GM21529 (cell line): ENCODE measurements around the gene C2CD2L.
"Not testable (repeated sequence)": the region's sequence is repeated elsewhere in the genome, so short reads cannot be mapped to it uniquely, and the experiment has no call there.

Experiments
- ATAC-seq: cut with Tn5 transposase; IDR thresholded peaks from one replicate; pipeline ENCODE4 v1.9.1; 2021; ENCODE audit not compliant: unreplicated experiment

Gene C2CD2L

GRCh38 chr11:119149018-119149785 is 42.1 kb downstream of the C2CD2L start, which contains the start of gene ABCG4:
Gene ABCG4 (plus strand): TSS chr11:119149052. CDS start chr11:119149966, 914 bp downstream.
- ATAC-seq: no peak

- no peak for ATAC-seq
These were observed 42.7 kb downstream of the C2CD2L start for GRCh38 chr11:119149786-119150275.

GRCh38 chr11:119152043-119152442 is 44.9 kb downstream of the C2CD2L start:
- no peak for ATAC-seq

- no peak for ATAC-seq
These were observed 45.5 kb downstream of the C2CD2L start for GRCh38 chr11:119152604-119153003.

GRCh38 chr11:119153049-119153818 is 46.1 kb downstream of the C2CD2L start:
- no peak for ATAC-seq

- no peak for ATAC-seq
These were observed 47.0 kb downstream of the C2CD2L start for GRCh38 chr11:119154178-119154577.

- no peak for ATAC-seq
These were observed 48.8 kb downstream of the C2CD2L start for GRCh38 chr11:119155733-119156492.

- no peak for ATAC-seq
These were observed 49.4 kb downstream of the C2CD2L start for GRCh38 chr11:119156496-119156895.

GRCh38 chr11:119157063-119157462 is 49.9 kb downstream of the C2CD2L start:
- no peak for ATAC-seq

GRCh38 chr11:119158467-119158866 is 51.3 kb downstream of the C2CD2L start:
- no peak for ATAC-seq

GRCh38 chr11:119160151-119160550 is 53.0 kb downstream of the C2CD2L start:
- ATAC-seq: no peak

GRCh38 chr11:119161871-119162270 is 54.7 kb downstream of the C2CD2L start:
- ATAC-seq: no peak

GRCh38 chr11:119166368-119167076 is 59.4 kb downstream of the C2CD2L start:
- ATAC-seq: no peak

GRCh38 chr11:119167077-119167458 is 59.9 kb downstream of the C2CD2L start:
- not testable (repeated sequence) for ATAC-seq

- ATAC-seq: no peak
These were observed 60.8 kb downstream of the C2CD2L start for GRCh38 chr11:119167933-119168332.
